Tibial nerve (tissue), 4 donors: ENCODE results near the gene NEU4. TPM values are rescaled to one million over a fixed set of nuclear protein-coding genes. Genes with fewer than 3 reads are reported as not detected.
"Not testable (repeated sequence)": the region's sequence is repeated elsewhere in the genome, so short reads cannot be mapped to it uniquely, and the experiment has no call there.

Source experiments
- DNase-seq, 2 donors: peaks; one replicate each; pipeline ENCODE4 v3.0.0-alpha.2; 2019; ENCODE audit warnings: low spot score in 2 of 2
- H3K27ac ChIP-seq, 4 donors: fragments of 200-600 bp; sonication (generic) in 3 of 4; one replicate each; pipeline ENCODE4 v1.5.1; 2017 to 2019; ENCODE audit warnings: mild to moderate bottlenecking in 1 of 4
- H3K27me3 ChIP-seq, 2 donors: fragments of 200-600 bp; sonication (generic) in 1 of 2; one replicate each; pipeline versions ENCODE4 v1.5.1 to v1.6.0; 2017 to 2019
- H3K36me3 ChIP-seq, 3 donors: fragments of 200-600 bp; sonication (generic); one replicate each; pipeline ENCODE4 v1.5.1; 2018 to 2019
- H3K4me1 ChIP-seq, 4 donors: fragments of 200-600 bp; sonication (generic) in 3 of 4; one replicate each; pipeline ENCODE4 v1.5.1; 2017 to 2019
- H3K4me3 ChIP-seq, 4 donors: fragments of 200-600 bp; sonication (generic) in 3 of 4; one replicate each; pipeline ENCODE4 v1.5.1; 2017 to 2019; ENCODE audit warnings: mild to moderate bottlenecking in 1 of 4, moderate library complexity in 1 of 4
- H3K9me3 ChIP-seq, 4 donors: fragments of 200-600 bp; sonication (generic) in 3 of 4; one replicate each; pipeline ENCODE4 v1.5.1; 2017 to 2019
- CTCF ChIP-seq, 5 experiments: fragments of 200-600 bp in 3 of 5; fragments of 450-650 bp in 2 of 5; sonication (generic) in 3 of 5; IDR thresholded peaks; one replicate each; pipeline ENCODE4 v1.5.1; 2016 to 2019; ENCODE audit warnings: antibody characterized with exemption in 5 of 5, mild to moderate bottlenecking in 3 of 5, moderate library complexity in 2 of 5
- EP300 ChIP-seq, 2 donors: sonication (generic); formaldehyde crosslinking; IDR thresholded peaks; one replicate each; pipeline ENCODE4 v1.6.1; 2017; ENCODE audit warnings: antibody characterized with exemption in 2 of 2, mild to moderate bottlenecking in 1 of 2
- POLR2A ChIP-seq, 2 donors: fragments of 450-650 bp; IDR thresholded peaks; one replicate each; pipeline ENCODE4 v1.6.1; 2017; ENCODE audit warnings: antibody characterized with exemption in 2 of 2, mild to moderate bottlenecking in 2 of 2, moderate library complexity in 2 of 2
- WGBS, 2 donors: methylation state at CpG; one replicate each; pipeline ENCODE4 v1.1.5; 2018; 5-methylcytosine and 5-hydroxymethylcytosine counted together
- total RNA-seq, 4 donors: library from RNA; depleted of rRNA; stranded (reverse); fragments of >200 nt; gene quantifications; one replicate each; pipeline ENCODE4 v1.1.0, GENCODE V29; 2016

NEU4 gene
- total RNA-seq, 4 donors from 2014 or later, result 1.1 to 1.6 TPM; not detected in 2

- Histone ChIP-seq H3K27me3 (peaks cover 0 to 28% of the 10 kb centered on the region in 2 donors), H3K27ac (no peak overlapping the region), H3K4me3 (no peak overlapping the region), H3K4me1 (no peaks in the 10 kb centered on the region), H3K9me3 (peaks cover 0 to 18% (median 0%) of the 10 kb centered on the region in 4 donors), H3K36me3 (no peaks in the 10 kb centered on the region)
- TF ChIP-seq EP300 (IDR thresholded peaks at IDR 0.05) (no peak), POLR2A (IDR thresholded peaks at IDR 0.05) (no peak), CTCF (IDR thresholded peaks at IDR 0.05) (no peak)
- WGBS, 2 donors, result 76 to 78% methylated on average over 14 of the region's 14 CpGs
- DNase-seq, result no peak
Observed at GRCh38 chr2:241822264-241822623, 13.3 kb downstream of the NEU4 start.

GRCh38 chr2:241823531-241824437 lies 14.8 kb downstream of the NEU4 start:
- Histone ChIP-seq H3K27me3 (peaks cover 0 to 14% of the 10 kb centered on the region in 2 donors), H3K9me3 (peaks cover 0 to 28% (median 0%) of the 10 kb centered on the region in 4 donors)
- not testable (repeated sequence) for H3K36me3 ChIP-seq, H3K4me1 ChIP-seq, H3K27ac ChIP-seq, H3K4me3 ChIP-seq, DNase-seq
- WGBS, 2 donors, result 86 to 89% methylated on average over 45 of the region's 45 CpGs

- H3K4me3 ChIP-seq, result no peak overlapping the region
- H3K4me1 ChIP-seq, result no peaks in the 10 kb centered on the region
- no peak overlapping the region for H3K27ac ChIP-seq
- WGBS, 2 donors, result 81 to 82% methylated on average over 2 of the region's 2 CpGs
- H3K9me3 ChIP-seq, result peaks cover 0 to 28% (median 1%) of the 10 kb centered on the region in 4 donors
- H3K27me3 ChIP-seq, result peaks cover 0 to 6% of the 10 kb centered on the region in 2 donors
- no peaks in the 10 kb centered on the region for H3K36me3 ChIP-seq
- DNase-seq, result no peak
- no peak for TF ChIP-seq POLR2A (IDR thresholded peaks at IDR 0.05)
Observed at GRCh38 chr2:241827394-241827793, 18.4 kb downstream of the NEU4 start.

GRCh38 chr2:241833101-241833663 lies 24.2 kb downstream of the NEU4 start:
- H3K36me3 ChIP-seq, result no peaks in the 10 kb centered on the region
- no peak for DNase-seq
- peaks cover 0 to 6% (median 0%) of the 10 kb centered on the region in 4 donors for H3K4me1 ChIP-seq
- H3K4me3 ChIP-seq, result no peak overlapping the region
- H3K27ac ChIP-seq, result no peak overlapping the region
- peaks cover 0 to 2% (median under 1%) of the 10 kb centered on the region in 4 donors for H3K9me3 ChIP-seq
- H3K27me3 ChIP-seq, result peaks cover 0 to 10% of the 10 kb centered on the region in 2 donors
- 26 to 35% methylated on average over 13 of the region's 13 CpGs for WGBS, 2 donors
- TF ChIP-seq EP300 (IDR thresholded peaks at IDR 0.05), result no peak
- no peak for TF ChIP-seq CTCF (IDR thresholded peaks at IDR 0.05)
- no peak for TF ChIP-seq POLR2A (IDR thresholded peaks at IDR 0.05)

- 81 to 83% methylated on average over 27 to 28 of the region's 28 CpGs for WGBS, 2 donors
- H3K27me3 ChIP-seq, H3K4me3 ChIP-seq, H3K4me1 ChIP-seq, H3K9me3 ChIP-seq, H3K27ac ChIP-seq, H3K36me3 ChIP-seq, DNase-seq: not testable (repeated sequence)
Observed at GRCh38 chr2:241833756-241834526, 24.9 kb downstream of the NEU4 start.

- no peak overlapping the region for H3K4me3 ChIP-seq
- H3K4me1 ChIP-seq, result peaks cover 0 to 6% (median 0%) of the 10 kb centered on the region in 4 donors
- TF ChIP-seq CTCF (IDR thresholded peaks at IDR 0.05), result no peak
- TF ChIP-seq POLR2A (IDR thresholded peaks at IDR 0.05), result no peak
- no peak for TF ChIP-seq EP300 (IDR thresholded peaks at IDR 0.05)
- WGBS, 2 donors, result 91 to 92% methylated on average over 10 of the region's 10 CpGs
- no peak overlapping the region for H3K27ac ChIP-seq
- peaks cover 0 to 10% of the 10 kb centered on the region in 2 donors for H3K27me3 ChIP-seq
- H3K36me3 ChIP-seq, result no peaks in the 10 kb centered on the region
- DNase-seq, result peak in 1 of 2 donors; percentile 1
- peaks cover 0 to 2% (median 0%) of the 10 kb centered on the region in 4 donors for H3K9me3 ChIP-seq
Observed at GRCh38 chr2:241834527-241835210, 25.7 kb downstream of the NEU4 start.
